GM12878 (cell line): Measurements from ENCODE around the gene ARMC6. TPM values are rescaled to one million over a fixed set of nuclear protein-coding genes. Genes with fewer than 3 reads are reported as not detected.

ENCODE experiments used
- ATAC-seq: fragments of 200-7000 bp; cut with Tn5 transposase; 3 replicates; pipeline ENCODE4 v1.9.1; 2020; ENCODE audit warnings: mild to moderate bottlenecking, moderate library complexity
- BruUV-seq: library from RNA; stranded (reverse); fragments of 400-500 nt; replicated peaks from 2 replicates; lab custom pipeline; 2021; lab: Mats Ljungman, UMichigan
- CTCF ChIA-PET: fragments of 300-600 bp; sonication (Branson Sonifier 250); formaldehyde crosslinking; extraction: SDS; loops from one replicate; lab custom pipeline; 2021; ENCODE audit warnings: inconsistent platforms; lab: Yijun Ruan, JAX
- POLR2A ChIA-PET: fragments of 350-600 bp; formaldehyde crosslinking; extraction: SDS; loops from one replicate; lab custom pipeline; 2021; ENCODE audit warnings: inconsistent platforms; lab: Charles Lee
- RAD21 ChIA-PET: fragments of 300-600 bp; sonication (Branson Sonifier 250); formaldehyde crosslinking; loops from one replicate; lab custom pipeline; 2023; ENCODE audit warnings: antibody characterized with exemption; ENCODE audit not compliant: unreplicated experiment; lab: Charles Lee
- SMC1A ChIA-PET: fragments of 300-600 bp; sonication (Branson Sonifier 250); formaldehyde crosslinking; loops from one replicate; lab custom pipeline; 2023; ENCODE audit not compliant: unreplicated experiment, uncharacterized antibody; lab: Charles Lee
- DNase-seq: peaks from one replicate; pipeline ENCODE4 v3.0.0-alpha.2; 2011; ENCODE audit warnings: low read depth, low spot score
- FAIRE-seq: peaks from 3 replicates; lab custom pipeline; 2011; peaks lifted over from hg19 to GRCh38; lab: Jason Lieb, UNC
- H2AFZ ChIP-seq: 2 replicates; pipeline ENCODE4 v1.6.0; 2011; ENCODE audit warnings: low read depth, low read length, control low read depth; ENCODE audit not compliant: control insufficient read depth
- H3K27ac ChIP-seq: 2 replicates; pipeline ENCODE4 v1.5.1; 2011; ENCODE audit warnings: control low read depth; ENCODE audit not compliant: control insufficient read depth, insufficient read depth
- H3K27me3 ChIP-seq, 2 experiments: replicated peaks in 1 of 2; 2 replicates each; pipeline versions ENCODE4 v1.6.0 to v1.6.1; 2011; ENCODE audit warnings: low read length in 1 of 2; ENCODE audit not compliant: control insufficient read depth in 2 of 2, insufficient read depth in 2 of 2
- H3K36me3 ChIP-seq, 2 experiments: 2 replicates each; pipeline ENCODE4 v1.5.1; 2011; ENCODE audit warnings: low read length in 1 of 2; ENCODE audit not compliant: control insufficient read depth in 2 of 2, insufficient read depth in 2 of 2
- H3K4me1 ChIP-seq: 2 replicates; pipeline ENCODE4 v1.6.1; 2011; ENCODE audit warnings: mild to moderate bottlenecking, low read length, moderate library complexity, mixed read lengths; ENCODE audit not compliant: control insufficient read depth, insufficient read depth
- H3K4me2 ChIP-seq: 2 replicates; pipeline ENCODE4 v1.6.0; 2011; ENCODE audit warnings: control low read depth; ENCODE audit not compliant: control insufficient read depth, insufficient read depth
- H3K4me3 ChIP-seq: fragments of 200-600 bp; sonication (generic); 2 replicates; pipeline ENCODE4 v1.5.1; 2016
- H3K79me2 ChIP-seq: 2 replicates; pipeline ENCODE4 v1.6.0; 2011; ENCODE audit warnings: low read length; ENCODE audit not compliant: control insufficient read depth, insufficient read depth
- H3K9ac ChIP-seq: 2 replicates; pipeline ENCODE4 v1.8.0; 2011; ENCODE audit warnings: low read length, control low read depth, mixed read lengths; ENCODE audit not compliant: control insufficient read depth, insufficient read depth
- H3K9me3 ChIP-seq: replicated peaks from 3 replicates; pipeline ENCODE4 v1.5.1; 2011; ENCODE audit warnings: mild to moderate bottlenecking, low read length; ENCODE audit not compliant: control insufficient read depth, insufficient read depth
- H4K20me1 ChIP-seq: 2 replicates; pipeline ENCODE4 v1.6.0; 2011; ENCODE audit not compliant: control insufficient read depth, insufficient read depth
- CEBPB ChIP-seq, 2 experiments: fragments of 150-350 bp in 1 of 2; IDR thresholded peaks; 2 replicates each; pipeline ENCODE4 v1.6.1; 2012 to 2014; ENCODE audit warnings: low read depth in 2 of 2, low read length in 2 of 2, borderline replicate concordance in 1 of 2, inconsistent platforms in 1 of 2
- DPF2 ChIP-seq: fragments of 450-650 bp; IDR thresholded peaks from 2 replicates; pipeline ENCODE4 v1.6.1; 2017; ENCODE audit warnings: mild to moderate bottlenecking
- GATAD2B ChIP-seq: fragments of 450-650 bp; conservative IDR thresholded peaks from 2 replicates; pipeline ENCODE4 v1.6.1; 2017; ENCODE audit warnings: low read depth, mild to moderate bottlenecking, moderate library complexity
- MEF2B ChIP-seq: fragments of 450-650 bp; IDR thresholded peaks from 2 replicates; pipeline ENCODE4 v1.6.1; 2018; ENCODE audit warnings: mild to moderate bottlenecking, moderate library complexity; ENCODE audit not compliant: partially characterized antibody, poor library complexity, severe bottlenecking
- MXI1 ChIP-seq: fragments of 150-350 bp; IDR thresholded peaks from 2 replicates; pipeline ENCODE4 v1.6.1; 2011; ENCODE audit warnings: low read depth, mild to moderate bottlenecking, inconsistent platforms, low read length, improper control_type of control experiment
- NFYB ChIP-seq: IDR thresholded peaks from 2 replicates; pipeline ENCODE4 v1.6.1; 2011; ENCODE audit warnings: low read depth, mild to moderate bottlenecking, low read length, improper control_type of control experiment, moderate library complexity; ENCODE audit not compliant: insufficient read depth
- NR2C1 ChIP-seq: fragments of 450-650 bp; IDR thresholded peaks from 2 replicates; pipeline ENCODE4 v1.6.1; 2017; ENCODE audit warnings: antibody characterized with exemption, mild to moderate bottlenecking, moderate library complexity
- RUNX3 ChIP-seq: IDR thresholded peaks from 2 replicates; pipeline ENCODE4 v1.6.1; 2012; ENCODE audit warnings: low read length, inconsistent platforms
- SP1 ChIP-seq: IDR thresholded peaks from one replicate; pipeline ENCODE4 v1.6.1; 2011; ENCODE audit warnings: low read depth, low read length
- TCF7 ChIP-seq: IDR thresholded peaks from 2 replicates; pipeline ENCODE4 v1.6.1; 2014; ENCODE audit warnings: antibody characterized with exemption, borderline replicate concordance
- ZNF207 ChIP-seq: fragments of 450-650 bp; IDR thresholded peaks from 2 replicates; pipeline ENCODE4 v1.6.1; 2014; ENCODE audit warnings: antibody characterized with exemption, mild to moderate bottlenecking, borderline replicate concordance
- ZNF384 ChIP-seq: IDR thresholded peaks from 2 replicates; pipeline ENCODE4 v1.6.1; 2012; ENCODE audit warnings: low read depth, mild to moderate bottlenecking, low read length, improper control_type of control experiment, borderline replicate concordance
- WGBS: methylation state at CpG from one replicate; pipeline ENCODE4 v1.1.6; 2016; ENCODE audit warnings: low lambda C conversion rate; ENCODE audit not compliant: insufficient replicate concordance, insufficient coverage; ENCODE audit errors: missing lambda C conversion rate; 5-methylcytosine and 5-hydroxymethylcytosine counted together
- in situ Hi-C: fragments of 300-500 bp; cut with MboI; formaldehyde crosslinking; loops from 9 replicates; pipeline ENCODE4 v1.14.3; 2018; ENCODE audit warnings: mixed read lengths
- intact Hi-C: fragments of 100-400 bp; cut with micrococcal nuclease; formaldehyde crosslinking; loops from one replicate; pipeline ENCODE4 v1.14.2; 2022; ENCODE audit not compliant: unreplicated experiment
- polyA plus RNA-seq, 11 experiments: library from polyadenylated mRNA; depleted of rRNA in 4 of 11; unstranded in 6 of 11; stranded (reverse) in 5 of 11; fragments of >200 nt; fragmentation: Nextera tagmentation in 4 of 11; fragmentation: Illumina TruSeq in 1 of 11; extraction: Ambion mirVana in 4 of 11; extraction: Trizol in 1 of 11; gene quantifications; 1 replicate in 1 of 11; 2 replicates in 10 of 11; pipeline versions ENCODE4 v1.2.1 to v1.2.3, GENCODE V29; 2011 to 2016; ENCODE audit warnings: inconsistent platforms in 2 of 11, missing spikeins in 2 of 11, low read depth in 1 of 11
- total RNA-seq, 4 experiments: library from RNA; depleted of rRNA in 3 of 4; stranded (reverse); fragments of >200 nt in 3 of 4; fragmentation: Illumina TruSeq in 1 of 4; extraction: Trizol in 1 of 4; gene quantifications; 2 replicates each; pipeline versions ENCODE4 v1.2.1 to v1.2.3, GENCODE V29; 2013 to 2021
- TF ChIP-seq, protein P1 (sequence below): fragments of 450-650 bp; IDR thresholded peaks from 2 replicates; pipeline ENCODE4 v1.6.1; 2017; ENCODE audit warnings: mild to moderate bottlenecking, low read depth, inconsistent platforms; ENCODE audit not compliant: poor library complexity, severe bottlenecking
- TF ChIP-seq, protein P2 (sequence below): IDR thresholded peaks from 2 replicates; pipeline ENCODE4 v1.6.1; 2012; ENCODE audit warnings: low read depth, low read length, improper control_type of control experiment
- TF ChIP-seq, protein P3 (sequence below): fragments of 450-650 bp; IDR thresholded peaks from 2 replicates; pipeline ENCODE4 v1.6.1; 2018; ENCODE audit warnings: mild to moderate bottlenecking, low read depth, moderate library complexity; ENCODE audit not compliant: partially characterized antibody

ARMC6 gene
- total and polyA plus RNA-seq, 10 of the 15 experiments (the other 5 are each of a cell fraction or from before 2014, with no cell fraction given), result 1.1 to 64.4 (median 41.6) TPM

DNA sequence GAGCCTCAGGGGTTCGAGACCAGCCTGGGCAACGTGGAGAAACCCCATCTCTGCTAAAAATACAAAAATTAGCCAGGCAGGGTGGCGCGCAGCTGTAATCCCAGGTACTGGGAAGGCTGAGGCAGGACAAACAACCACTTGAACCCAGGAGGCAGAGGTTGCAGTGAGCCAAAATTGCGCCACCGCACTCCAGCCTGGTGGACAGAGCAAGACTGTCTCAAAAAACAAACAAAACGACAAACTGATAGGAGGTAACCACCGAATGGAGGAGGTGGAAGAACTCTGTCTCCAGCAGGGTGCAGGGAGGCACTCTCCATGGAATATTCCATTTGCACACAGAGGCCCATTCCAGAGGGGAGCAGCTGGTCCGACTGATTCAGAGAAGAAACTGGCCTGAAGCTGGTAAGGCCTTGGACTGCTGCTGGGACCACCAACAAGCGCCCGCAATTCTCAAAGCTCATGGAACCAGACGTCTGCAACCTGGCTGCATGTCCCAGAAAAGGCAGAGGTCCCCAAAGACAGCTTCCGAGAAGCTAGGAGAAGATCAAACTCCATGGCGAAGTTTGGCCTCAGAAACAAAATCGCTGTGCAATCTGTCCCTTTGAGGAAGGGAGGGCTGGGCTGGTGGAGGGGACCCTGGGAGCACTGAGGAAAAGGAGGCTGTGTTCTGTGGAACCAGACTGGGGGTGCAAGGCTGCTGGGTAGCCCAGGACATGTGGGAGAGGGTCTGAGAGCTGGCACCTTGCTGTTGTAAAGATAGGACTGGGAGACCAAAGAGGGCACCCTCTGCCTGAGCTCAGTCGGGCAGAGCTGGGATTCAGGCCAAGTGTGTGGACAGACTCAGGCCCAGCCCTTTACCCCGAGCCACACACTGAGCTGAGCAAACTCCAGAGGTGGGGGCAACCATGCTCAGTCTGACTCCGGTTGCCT, 65.6 kb downstream of the ARMC6 start:
- SMC1A ChIA-PET, result no interaction called here
- no peak for TF ChIP-seq CEBPB (IDR thresholded peaks at IDR 0.05; ENCODE audit: borderline replicate concordance in 1 of 2, low read depth in 2 of 2, low read length in 2 of 2)
- no peak for TF ChIP-seq NR2C1
- no peak for TF ChIP-seq TCF7
- no peak for TF ChIP-seq RUNX3
- TF ChIP-seq, protein P1, sequence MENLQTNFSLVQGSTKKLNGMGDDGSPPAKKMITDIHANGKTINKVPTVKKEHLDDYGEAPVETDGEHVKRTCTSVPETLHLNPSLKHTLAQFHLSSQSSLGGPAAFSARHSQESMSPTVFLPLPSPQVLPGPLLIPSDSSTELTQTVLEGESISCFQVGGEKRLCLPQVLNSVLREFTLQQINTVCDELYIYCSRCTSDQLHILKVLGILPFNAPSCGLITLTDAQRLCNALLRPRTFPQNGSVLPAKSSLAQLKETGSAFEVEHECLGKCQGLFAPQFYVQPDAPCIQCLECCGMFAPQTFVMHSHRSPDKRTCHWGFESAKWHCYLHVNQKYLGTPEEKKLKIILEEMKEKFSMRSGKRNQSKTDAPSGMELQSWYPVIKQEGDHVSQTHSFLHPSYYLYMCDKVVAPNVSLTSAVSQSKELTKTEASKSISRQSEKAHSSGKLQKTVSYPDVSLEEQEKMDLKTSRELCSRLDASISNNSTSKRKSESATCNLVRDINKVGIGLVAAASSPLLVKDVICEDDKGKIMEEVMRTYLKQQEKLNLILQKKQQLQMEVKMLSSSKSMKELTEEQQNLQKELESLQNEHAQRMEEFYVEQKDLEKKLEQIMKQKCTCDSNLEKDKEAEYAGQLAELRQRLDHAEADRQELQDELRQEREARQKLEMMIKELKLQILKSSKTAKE, result no peak
- no peak for TF ChIP-seq ZNF207
- TF ChIP-seq, protein P2, sequence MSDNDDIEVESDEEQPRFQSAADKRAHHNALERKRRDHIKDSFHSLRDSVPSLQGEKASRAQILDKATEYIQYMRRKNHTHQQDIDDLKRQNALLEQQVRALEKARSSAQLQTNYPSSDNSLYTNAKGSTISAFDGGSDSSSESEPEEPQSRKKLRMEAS, result no peak
- TF ChIP-seq MXI1, result no peak
- TF ChIP-seq, protein P3, sequence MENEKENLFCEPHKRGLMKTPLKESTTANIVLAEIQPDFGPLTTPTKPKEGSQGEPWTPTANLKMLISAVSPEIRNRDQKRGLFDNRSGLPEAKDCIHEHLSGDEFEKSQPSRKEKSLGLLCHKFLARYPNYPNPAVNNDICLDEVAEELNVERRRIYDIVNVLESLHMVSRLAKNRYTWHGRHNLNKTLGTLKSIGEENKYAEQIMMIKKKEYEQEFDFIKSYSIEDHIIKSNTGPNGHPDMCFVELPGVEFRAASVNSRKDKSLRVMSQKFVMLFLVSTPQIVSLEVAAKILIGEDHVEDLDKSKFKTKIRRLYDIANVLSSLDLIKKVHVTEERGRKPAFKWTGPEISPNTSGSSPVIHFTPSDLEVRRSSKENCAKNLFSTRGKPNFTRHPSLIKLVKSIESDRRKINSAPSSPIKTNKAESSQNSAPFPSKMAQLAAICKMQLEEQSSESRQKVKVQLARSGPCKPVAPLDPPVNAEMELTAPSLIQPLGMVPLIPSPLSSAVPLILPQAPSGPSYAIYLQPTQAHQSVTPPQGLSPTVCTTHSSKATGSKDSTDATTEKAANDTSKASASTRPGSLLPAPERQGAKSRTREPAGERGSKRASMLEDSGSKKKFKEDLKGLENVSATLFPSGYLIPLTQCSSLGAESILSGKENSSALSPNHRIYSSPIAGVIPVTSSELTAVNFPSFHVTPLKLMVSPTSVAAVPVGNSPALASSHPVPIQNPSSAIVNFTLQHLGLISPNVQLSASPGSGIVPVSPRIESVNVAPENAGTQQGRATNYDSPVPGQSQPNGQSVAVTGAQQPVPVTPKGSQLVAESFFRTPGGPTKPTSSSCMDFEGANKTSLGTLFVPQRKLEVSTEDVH, result no peak
- no peak for TF ChIP-seq DPF2
- TF ChIP-seq GATAD2B, result no peak
- TF ChIP-seq ZNF384, result no peak
- no peak for TF ChIP-seq MEF2B
- no peak for TF ChIP-seq NFYB
- TF ChIP-seq SP1, result no peak
- in situ Hi-C loops (no loop called here), intact Hi-C loops (no loop called here)
- Histone ChIP-seq H3K4me2 (no peak overlapping the region), H3K27ac (no peak overlapping the region), H3K9ac (no peak overlapping the region), H3K9me3 (no peaks in the 10 kb centered on the region), H3K4me3 (no peak overlapping the region), H3K4me1 (no peaks in the 10 kb centered on the region), H3K36me3 (peaks cover 0 to 5% of the 10 kb centered on the region in 2 experiments; a peak in 2 of 4 replicates), H3K27me3 (no peaks in the 10 kb centered on the region), H3K79me2 (no peaks in the 10 kb centered on the region), H2AFZ (no peak overlapping the region), H4K20me1 (0 out of 2 replicates have a peak, but pooled peaks cover 3% of the 10 kb centered on the region)
- FAIRE-seq, result no peak
- CTCF ChIA-PET, result interaction anchor here (1.2 kb wide), 1 partner anchor 17 kb away, joined by 4 read pairs; no protein-coding TSS in a partner anchor
- POLR2A ChIA-PET, result no interaction called here
- WGBS, result 90% methylated on average over 18 of the region's 18 CpGs
- RAD21 ChIA-PET, result interaction anchor here (0.7 kb wide), 1 partner anchor 33 kb away, joined by 3 read pairs; no protein-coding TSS in a partner anchor
- no peak for ATAC-seq
- no peak for DNase-seq
- BruUV-seq, result no TSS peak
